Spleen (tissue), 11 donors: ENCODE results near the gene PRMT9. TPM values are rescaled to one million over a fixed set of nuclear protein-coding genes. Genes with fewer than 3 reads are reported as not detected.

Experiments
- DNase-seq: peaks from one replicate; pipeline ENCODE4 v3.0.0-alpha.2; 2020
- H3K27ac ChIP-seq, 8 donors: fragments of 200-600 bp; sonication (generic) in 7 of 8; 1 replicate in 4 of 8; 2 replicates in 4 of 8; pipeline versions ENCODE4 v1.5.0 to v1.8.0; 2016 to 2021; ENCODE audit warnings: inconsistent platforms in 4 of 8, mild to moderate bottlenecking in 4 of 8, moderate library complexity in 1 of 8
- H3K27me3 ChIP-seq, 7 donors: fragments of 200-600 bp; sonication (generic) in 6 of 7; replicated peaks in 1 of 7; 1 replicate in 4 of 7; 2 replicates in 3 of 7; pipeline versions ENCODE4 v1.5.0 to v1.8.0; 2016 to 2021; ENCODE audit warnings: inconsistent platforms in 3 of 7, mild to moderate bottlenecking in 1 of 7
- H3K36me3 ChIP-seq, 6 donors: fragments of 200-600 bp; sonication (generic) in 5 of 6; 1 replicate in 4 of 6; 2 replicates in 2 of 6; pipeline versions ENCODE4 v1.5.0 to v1.8.0; 2016 to 2021; ENCODE audit warnings: inconsistent platforms in 2 of 6
- H3K4me1 ChIP-seq, 6 donors: fragments of 200-600 bp; sonication (generic) in 5 of 6; 1 replicate in 3 of 6; 2 replicates in 3 of 6; pipeline versions ENCODE4 v1.5.0 to v1.8.0; 2016 to 2021; ENCODE audit warnings: inconsistent platforms in 3 of 6
- H3K4me3 ChIP-seq, 8 donors: fragments of 200-600 bp; sonication (generic) in 7 of 8; 1 replicate in 4 of 8; 2 replicates in 4 of 8; pipeline versions ENCODE4 v1.5.0 to v1.8.0; 2016 to 2021; ENCODE audit warnings: inconsistent platforms in 4 of 8, mild to moderate bottlenecking in 4 of 8, moderate library complexity in 2 of 8
- H3K9me3 ChIP-seq, 8 donors: fragments of 200-600 bp; sonication (generic) in 7 of 8; 1 replicate in 4 of 8; 2 replicates in 4 of 8; pipeline versions ENCODE4 v1.5.0 to v1.8.0; 2016 to 2021; ENCODE audit warnings: inconsistent platforms in 4 of 8
- POLR2A ChIP-seq, 3 donors: fragments of 450-650 bp; IDR thresholded peaks; one replicate each; pipeline ENCODE4 v1.5.1; 2017; ENCODE audit warnings: antibody characterized with exemption in 3 of 3, mild to moderate bottlenecking in 1 of 3
- POLR2AphosphoS5 ChIP-seq, 3 donors: sonication (generic); formaldehyde crosslinking; IDR thresholded peaks; one replicate each; pipeline ENCODE4 v1.5.1; 2017; ENCODE audit warnings: antibody characterized with exemption in 3 of 3
- WGBS, 5 donors: extraction: QIAGEN DNeasy Blood & Tissue Kit in 3 of 5; methylation state at CpG; one replicate each; pipeline versions ENCODE4 v1.1.5 to v1.1.7; 2013 to 2018; 5-methylcytosine and 5-hydroxymethylcytosine counted together
- intact Hi-C: fragments of 100-400 bp; cut with DNase I; formaldehyde crosslinking; loops from one replicate; pipeline ENCODE4 v1.15.0; 2023; ENCODE audit warnings: low total_unique reads
- polyA plus RNA-seq, 3 donors: library from polyadenylated mRNA; stranded (reverse); fragments of 200-250 nt; gene quantifications; one replicate each; pipeline ENCODE4 v1.2.1, GENCODE V29; 2013
- total RNA-seq, 7 donors: library from RNA; depleted of rRNA in 3 of 7; stranded (reverse); fragments of >200 nt in 3 of 7; fragmentation: NEBNext Ultra II Directional in 4 of 7; extraction: Animal tissue kit (Norgen Biotek cat#: 25700) in 4 of 7; gene quantifications; one replicate each; pipeline versions ENCODE4 v1.1.0 to v1.2.1, GENCODE V29; 2016 to 2021
- TF ChIP-seq, protein P1 (sequence below), 11 experiments: fragments of 200-600 bp in 7 of 11; fragments of 450-650 bp in 4 of 11; sonication (generic) in 4 of 11; IDR thresholded peaks in 8 of 11; conservative IDR thresholded peaks in 3 of 11; 1 replicate in 7 of 11; 2 replicates in 4 of 11; pipeline versions ENCODE4 v1.4.0 to v1.8.0; 2016 to 2021; ENCODE audit warnings: antibody characterized with exemption in 11 of 11, inconsistent platforms in 4 of 11, mild to moderate bottlenecking in 1 of 11
- donor health status: healthy with polysubstance abuse.
- donor health status: DM: no; HTN: no; CAD: no; lungs with moderate emphysema.
- donor health status: DM: no; HTN: no; CAD: no.
- donor health status: Bipolar disorder and iron deficiency.
- donor health status: healthy.
- donor health status: DM: no; HTN: no; CAD: no.
- donor health status: DM: yes; HTN: yes; CAD: no.

PRMT9 gene
- total and polyA plus RNA-seq, 10 donors, result 2.9 to 11.2 (median 8.7) TPM

DNA sequence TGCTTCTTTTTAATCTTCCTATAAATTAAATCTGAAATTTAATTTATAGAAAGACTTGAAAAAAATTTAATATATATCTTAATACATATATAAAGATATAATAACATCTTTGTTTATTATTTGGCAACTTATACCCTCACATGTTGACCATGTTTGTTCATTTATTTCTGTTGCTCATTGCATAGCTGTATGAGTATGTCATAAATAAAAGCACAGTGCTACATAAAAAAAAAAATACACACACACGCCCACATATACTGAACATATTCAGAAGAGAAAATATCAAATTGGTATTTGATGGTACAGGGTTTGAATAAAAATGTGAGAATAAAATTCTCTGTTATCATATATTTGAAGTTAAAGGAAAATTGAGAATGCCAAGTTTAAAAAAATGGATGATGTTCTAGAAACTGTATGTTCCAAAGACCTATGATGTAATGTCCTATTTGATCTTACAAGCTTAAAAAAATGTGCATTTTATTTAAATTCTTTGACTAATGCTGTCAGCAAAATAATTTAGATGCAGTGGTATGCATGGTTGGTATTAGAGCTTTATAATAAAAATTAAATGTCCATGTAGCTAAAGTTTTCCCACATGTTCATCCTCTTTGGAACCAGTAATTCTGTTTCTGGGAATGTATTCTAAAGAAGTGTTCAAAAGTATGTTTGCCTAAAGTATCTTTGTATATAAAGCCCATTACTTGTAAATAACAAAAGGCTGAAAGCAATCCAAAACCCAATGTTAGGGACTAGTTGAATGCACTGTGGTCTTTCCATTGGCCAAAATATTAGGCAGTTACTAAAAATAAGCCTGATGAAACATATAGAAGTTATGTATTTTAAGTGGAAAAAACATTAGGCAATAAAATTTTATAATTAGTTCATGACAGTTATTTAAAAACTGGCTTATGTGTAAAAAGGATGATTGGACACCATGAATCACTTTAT lies 53.9 kb downstream of the PRMT9 start:
- DNase-seq, result no peak
- no peaks in the 10 kb centered on the region for H3K27me3 ChIP-seq
- H3K36me3 ChIP-seq, result peaks cover under 1 to 100% (median 79%) of the 10 kb centered on the region in 6 donors
- WGBS, 5 donors, result 91 to 100% (median 96%) methylated on average over 1 of the region's 1 CpG
- H3K4me3 ChIP-seq, result no peak overlapping the region
- no peaks in the 10 kb centered on the region for H3K4me1 ChIP-seq
- TF ChIP-seq POLR2A (IDR thresholded peaks at IDR 0.05), result no peak
- no peak for TF ChIP-seq POLR2AphosphoS5 (IDR thresholded peaks at IDR 0.05)
- TF ChIP-seq, protein P1, sequence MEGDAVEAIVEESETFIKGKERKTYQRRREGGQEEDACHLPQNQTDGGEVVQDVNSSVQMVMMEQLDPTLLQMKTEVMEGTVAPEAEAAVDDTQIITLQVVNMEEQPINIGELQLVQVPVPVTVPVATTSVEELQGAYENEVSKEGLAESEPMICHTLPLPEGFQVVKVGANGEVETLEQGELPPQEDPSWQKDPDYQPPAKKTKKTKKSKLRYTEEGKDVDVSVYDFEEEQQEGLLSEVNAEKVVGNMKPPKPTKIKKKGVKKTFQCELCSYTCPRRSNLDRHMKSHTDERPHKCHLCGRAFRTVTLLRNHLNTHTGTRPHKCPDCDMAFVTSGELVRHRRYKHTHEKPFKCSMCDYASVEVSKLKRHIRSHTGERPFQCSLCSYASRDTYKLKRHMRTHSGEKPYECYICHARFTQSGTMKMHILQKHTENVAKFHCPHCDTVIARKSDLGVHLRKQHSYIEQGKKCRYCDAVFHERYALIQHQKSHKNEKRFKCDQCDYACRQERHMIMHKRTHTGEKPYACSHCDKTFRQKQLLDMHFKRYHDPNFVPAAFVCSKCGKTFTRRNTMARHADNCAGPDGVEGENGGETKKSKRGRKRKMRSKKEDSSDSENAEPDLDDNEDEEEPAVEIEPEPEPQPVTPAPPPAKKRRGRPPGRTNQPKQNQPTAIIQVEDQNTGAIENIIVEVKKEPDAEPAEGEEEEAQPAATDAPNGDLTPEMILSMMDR (IDR thresholded peaks at IDR 0.05 in 8 of 11, conservative IDR thresholded peaks at IDR 0.05 in 3 of 11), result no peak
- H3K27ac ChIP-seq, result no peak overlapping the region
- H3K9me3 ChIP-seq, result no peaks in the 10 kb centered on the region
- intact Hi-C loops, result no loop called here

DNA sequence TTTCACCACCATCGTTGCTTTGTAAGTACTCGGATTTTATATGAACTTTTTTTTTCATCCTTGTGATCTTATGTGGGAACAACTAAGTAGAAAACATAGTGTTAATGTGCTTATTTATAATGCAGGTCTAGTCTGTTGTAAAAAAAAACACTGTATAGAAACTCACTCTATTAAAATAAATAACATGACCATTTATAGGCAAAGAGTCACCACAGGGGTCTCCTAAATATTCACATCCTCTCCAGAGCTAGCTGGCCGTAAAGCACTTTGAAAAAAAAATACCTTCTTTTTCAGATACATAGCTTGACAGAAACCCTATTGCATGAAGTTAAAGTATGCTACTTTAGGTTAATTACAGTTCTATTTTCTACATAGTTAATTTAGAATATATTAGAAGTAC lies 55.5 kb downstream of the PRMT9 start:
- no peaks in the 10 kb centered on the region for H3K9me3 ChIP-seq
- TF ChIP-seq POLR2AphosphoS5 (IDR thresholded peaks at IDR 0.05) (no peak), POLR2A (IDR thresholded peaks at IDR 0.05) (no peak)
- TF ChIP-seq, protein P1 (IDR thresholded peaks at IDR 0.05 in 8 of 11, conservative IDR thresholded peaks at IDR 0.05 in 3 of 11), result no peak
- H3K36me3 ChIP-seq, result peaks cover 0 to 100% (median 76%) of the 10 kb centered on the region in 6 donors
- peaks cover 0 to 4% (median 0%) of the 10 kb centered on the region in 6 donors for H3K4me1 ChIP-seq
- H3K27me3 ChIP-seq, result no peaks in the 10 kb centered on the region
- WGBS, 5 donors, result 76 to 91% (median 82%) methylated on average over 3 of the region's 3 CpGs
- no peak for DNase-seq
- intact Hi-C loops, result no loop called here
- no peak overlapping the region for H3K4me3 ChIP-seq
- H3K27ac ChIP-seq, result no peak overlapping the region

DNA sequence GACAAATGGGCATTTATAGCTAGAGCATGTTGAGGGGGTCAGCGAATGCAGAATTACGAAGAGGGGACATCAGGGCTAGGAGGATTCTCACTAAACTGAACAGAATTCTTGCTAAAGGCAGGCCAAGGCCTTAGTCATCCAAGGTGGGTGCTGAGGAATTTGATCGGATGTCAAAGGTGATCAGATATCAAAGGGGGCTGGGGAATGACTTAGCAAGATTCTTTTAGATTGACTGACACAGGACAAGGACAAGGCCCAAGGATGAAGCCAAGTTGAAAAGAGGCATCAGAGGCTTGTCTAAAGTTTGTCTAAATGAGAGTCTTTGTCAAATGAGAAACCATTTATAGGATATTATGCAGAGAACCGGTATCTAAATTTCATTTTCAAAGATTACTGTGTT lies 57.1 kb downstream of the PRMT9 start:
- 93 to 99% (median 96%) methylated on average over 4 of the region's 4 CpGs for WGBS, 5 donors
- no peak overlapping the region for H3K27ac ChIP-seq
- H3K9me3 ChIP-seq, result no peaks in the 10 kb centered on the region
- peaks cover 0 to 15% (median 2%) of the 10 kb centered on the region in 6 donors for H3K4me1 ChIP-seq
- no peak for DNase-seq
- TF ChIP-seq POLR2AphosphoS5 (IDR thresholded peaks at IDR 0.05), result no peak
- TF ChIP-seq, protein P1 (IDR thresholded peaks at IDR 0.05 in 8 of 11, conservative IDR thresholded peaks at IDR 0.05 in 3 of 11), result no peak
- TF ChIP-seq POLR2A (IDR thresholded peaks at IDR 0.05), result no peak
- no peaks in the 10 kb centered on the region for H3K27me3 ChIP-seq
- peaks cover 0 to 100% (median 74%) of the 10 kb centered on the region in 6 donors for H3K36me3 ChIP-seq
- no peak overlapping the region for H3K4me3 ChIP-seq
- intact Hi-C loops, result no loop called here

DNA sequence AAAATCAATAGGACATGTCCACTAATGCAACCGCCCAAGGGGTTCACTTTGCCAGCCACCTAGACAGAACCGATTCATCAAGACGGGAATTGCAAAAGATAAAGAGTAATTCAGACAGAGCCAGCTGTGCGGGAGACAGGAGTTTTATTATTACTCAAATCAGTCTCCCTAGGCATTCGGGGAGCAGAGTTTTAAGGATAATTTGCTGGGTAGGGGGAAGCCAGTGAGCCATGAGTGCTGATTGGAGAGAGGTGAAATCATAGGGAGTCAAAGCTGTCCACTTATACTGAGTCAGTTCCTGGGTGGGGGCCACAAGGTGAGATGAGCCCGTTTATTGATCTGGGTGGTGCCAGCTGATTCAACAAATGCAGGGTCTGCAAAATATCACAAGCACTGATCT lies 58.2 kb downstream of the PRMT9 start:
- Histone ChIP-seq H3K27me3 (no peaks in the 10 kb centered on the region), H3K4me3 (no peak overlapping the region), H3K36me3 (peaks cover 0 to 95% (median 68%) of the 10 kb centered on the region in 6 donors), H3K9me3 (no peaks in the 10 kb centered on the region), H3K4me1 (peaks cover 6 to 26% (median 13%) of the 10 kb centered on the region in 6 donors), H3K27ac (no peak overlapping the region)
- intact Hi-C loops, result no loop called here
- no peak for DNase-seq
- TF ChIP-seq, protein P1 (IDR thresholded peaks at IDR 0.05 in 8 of 11, conservative IDR thresholded peaks at IDR 0.05 in 3 of 11), result no peak
- TF ChIP-seq POLR2AphosphoS5 (IDR thresholded peaks at IDR 0.05), result no peak
- no peak for TF ChIP-seq POLR2A (IDR thresholded peaks at IDR 0.05)
- 90 to 95% (median 93%) methylated on average over 6 of the region's 6 CpGs for WGBS, 5 donors
